ENCODE measurements around the gene CLK2.
"Not testable (repeated sequence)": the region's sequence is repeated elsewhere in the genome, so short reads cannot be mapped to it uniquely, and the experiment has no call there.

CLK2 gene

DNA sequence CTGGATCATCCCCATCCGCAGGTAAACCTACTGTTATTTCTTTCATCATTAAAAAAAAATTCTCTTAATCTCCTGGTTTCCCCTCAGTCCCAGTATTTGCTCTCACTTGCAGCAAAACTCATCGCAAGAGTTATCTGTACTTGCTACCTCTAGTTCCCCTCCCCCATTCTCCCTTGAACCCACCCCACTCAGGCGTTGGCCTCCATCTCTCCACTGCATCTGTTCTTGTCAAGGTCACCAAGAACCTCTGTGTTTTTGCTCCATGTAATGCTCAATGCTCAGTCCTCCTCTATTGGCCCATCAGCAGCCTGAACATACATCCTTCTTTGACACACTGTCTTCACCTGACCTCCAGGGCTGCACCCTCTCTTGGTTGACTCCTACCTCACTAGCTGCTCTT is 23.4 kb upstream of the CLK2 start:
- no peak for DNase-seq (ENCODE audit: low read depth)

DNA sequence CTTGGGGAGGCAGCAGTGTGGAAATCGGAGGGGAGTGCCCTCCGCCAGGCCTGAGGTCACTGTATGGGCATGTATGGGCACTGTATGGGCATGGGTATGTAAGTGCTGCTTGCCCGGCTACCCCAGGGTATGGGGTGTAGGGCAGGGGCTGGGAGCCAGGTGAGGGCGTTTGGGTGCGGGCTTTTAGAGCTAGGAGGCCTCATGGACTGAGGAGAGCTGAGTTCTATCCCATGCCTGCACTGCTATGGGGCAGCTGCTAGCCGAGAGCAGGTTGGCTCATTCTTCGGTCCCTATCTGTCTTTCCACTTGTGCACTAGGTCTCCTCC is 22.6 kb upstream of the CLK2 start:
- no peak for DNase-seq (ENCODE audit: low read depth)

DNA sequence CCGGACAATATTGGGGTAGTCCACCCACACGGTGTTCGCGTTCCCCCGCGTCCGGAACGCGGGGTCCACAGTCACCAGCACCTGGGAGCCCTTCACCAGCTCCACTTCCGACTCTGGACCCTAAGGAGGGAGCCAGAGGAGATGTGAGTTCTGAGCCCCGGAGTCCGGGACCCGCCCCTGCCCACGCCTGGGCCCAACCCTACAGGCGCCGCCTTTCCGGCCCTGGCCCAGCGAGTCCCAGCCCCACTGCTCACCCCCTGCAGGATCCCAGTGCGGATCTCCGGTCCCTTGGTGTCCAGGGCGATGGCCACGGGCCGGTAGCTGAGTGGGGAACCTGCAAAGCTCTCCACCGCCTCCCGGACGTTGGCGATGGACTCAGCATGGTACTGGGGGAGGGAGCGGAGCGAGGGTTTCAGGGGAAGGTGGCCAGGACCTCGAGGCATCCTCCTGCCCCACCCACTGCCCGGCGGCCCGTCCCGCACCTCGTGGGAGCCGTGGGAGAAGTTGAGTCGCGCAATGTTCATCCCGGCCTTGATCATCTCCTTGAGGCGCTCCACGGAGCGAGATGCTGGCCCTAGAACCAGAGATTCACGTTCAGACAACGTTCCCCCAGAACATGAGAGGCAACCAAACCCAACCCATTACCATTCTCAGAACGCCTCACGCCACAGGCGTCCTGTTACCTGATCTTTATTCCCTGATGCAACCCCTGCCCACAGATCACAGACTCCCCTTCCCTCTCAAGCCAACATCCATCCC is 22.1 kb upstream of the CLK2 start:
- DNase-seq (ENCODE audit: low read depth): no peak

DNA sequence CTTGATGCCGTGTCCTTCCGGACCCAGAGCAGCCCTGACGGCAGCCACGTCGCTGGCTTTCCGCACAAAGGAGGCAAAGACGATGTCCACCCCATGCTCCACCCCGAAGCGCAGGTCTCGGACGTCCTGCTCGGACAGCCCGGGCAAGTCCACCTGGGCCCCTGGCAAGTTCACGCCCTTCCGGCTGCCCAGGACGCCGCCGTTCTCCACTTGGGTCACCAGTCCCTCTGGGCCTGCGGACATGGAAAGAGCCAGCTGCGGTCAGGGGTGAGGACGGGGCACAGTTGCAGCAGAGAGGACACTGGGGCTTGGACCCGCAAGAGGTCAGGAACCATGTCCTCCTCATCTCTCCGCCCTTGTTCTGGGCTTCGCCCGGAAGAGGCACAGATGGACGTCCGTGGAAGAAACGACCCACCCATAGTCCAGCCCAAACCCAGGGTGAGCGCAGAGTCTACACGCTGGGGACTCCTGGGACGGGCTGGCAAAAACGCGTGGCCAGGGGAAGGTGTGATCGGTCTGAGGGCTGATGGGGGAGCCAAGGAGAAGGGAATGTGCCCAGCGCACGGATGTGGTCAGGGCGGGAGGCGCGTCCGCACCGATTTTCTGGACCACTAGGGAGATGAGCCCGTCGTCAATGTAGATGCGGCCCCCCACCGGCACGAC is 21.3 kb upstream of the CLK2 start:
- DNase-seq (ENCODE audit: low read depth): no peak

DNA sequence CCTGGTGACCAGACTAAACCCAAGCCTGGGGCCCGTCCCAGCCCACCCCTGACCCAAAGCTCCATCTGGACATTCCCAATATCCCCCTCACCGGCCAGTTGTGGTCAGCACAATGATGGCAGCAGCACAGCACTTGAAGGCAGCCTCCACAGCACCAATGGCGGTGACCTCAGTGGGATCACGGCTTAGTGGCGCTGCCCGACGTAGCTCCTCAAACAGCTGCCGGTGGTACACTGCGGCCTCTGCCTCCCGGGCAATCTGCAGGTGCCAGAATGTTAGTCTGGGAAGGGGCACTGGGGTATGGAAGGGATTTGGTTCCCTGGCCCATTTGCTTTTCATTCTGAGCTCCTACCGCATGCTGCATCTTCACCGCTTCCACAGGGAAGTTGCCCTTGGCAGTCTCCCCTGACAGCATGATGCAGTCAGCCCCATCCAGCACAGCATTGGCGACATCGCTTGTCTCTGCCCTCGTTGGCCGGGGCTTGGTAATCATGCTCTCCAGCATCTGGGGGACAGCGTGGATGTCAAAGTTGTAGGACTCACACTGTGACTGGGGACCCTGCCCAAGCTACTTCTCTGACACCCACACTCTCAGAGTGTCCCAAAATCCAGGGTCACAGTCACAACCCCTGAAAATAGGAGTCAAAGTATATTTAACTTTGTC is 19.9 kb upstream of the CLK2 start:
- DNase-seq (ENCODE audit: low read depth): no peak

DNA sequence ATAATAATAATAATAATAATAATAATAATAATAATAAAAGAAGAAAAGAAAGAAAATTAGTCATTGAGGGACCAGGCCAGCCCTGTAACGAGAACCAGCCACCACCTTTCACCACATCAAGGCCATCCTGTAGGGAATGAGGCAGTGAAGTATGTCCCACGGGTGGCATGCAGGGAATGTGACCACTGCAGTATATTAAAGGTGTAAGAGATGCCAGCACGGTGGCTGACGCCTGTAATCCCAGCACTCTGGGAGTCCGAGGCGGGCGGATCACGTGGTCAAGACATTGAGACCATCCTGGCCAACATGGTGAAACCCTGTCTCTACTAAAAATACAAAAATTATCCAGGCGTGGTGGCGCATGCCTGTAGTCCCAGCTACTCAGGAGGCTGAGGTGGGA is 17.7 kb upstream of the CLK2 start:
- not testable (repeated sequence) for DNase-seq (ENCODE audit: low read depth)

DNA sequence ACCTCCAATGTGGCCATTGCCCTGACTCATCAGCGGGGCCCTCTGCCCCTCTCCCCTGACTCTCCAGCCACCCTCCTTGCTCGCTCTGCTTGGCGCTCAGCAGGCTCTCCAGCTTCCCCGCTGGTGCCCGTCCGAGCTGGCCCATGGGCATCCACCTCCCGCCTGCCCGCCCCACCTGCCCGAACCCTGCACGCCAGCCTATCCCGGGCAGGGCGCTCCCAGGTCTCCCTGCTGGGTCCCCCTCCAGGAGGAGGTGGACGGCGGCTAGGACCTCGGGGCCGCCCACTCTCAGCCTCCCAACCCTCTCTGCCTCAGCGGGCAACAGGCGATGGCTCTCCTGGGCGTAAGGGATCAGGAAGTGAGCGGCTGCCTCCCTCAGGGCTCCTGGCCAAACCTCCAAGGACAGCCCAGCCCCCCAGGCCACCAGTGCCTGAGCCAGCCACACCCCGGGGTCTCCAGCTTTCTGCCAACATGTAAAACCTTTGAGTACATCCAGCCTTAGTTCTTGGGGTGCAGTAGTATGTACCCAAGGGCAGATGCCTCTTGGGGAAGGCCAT is 14.8 kb upstream of the CLK2 start:
- DNase-seq (ENCODE audit: low read depth): no peak

DNA sequence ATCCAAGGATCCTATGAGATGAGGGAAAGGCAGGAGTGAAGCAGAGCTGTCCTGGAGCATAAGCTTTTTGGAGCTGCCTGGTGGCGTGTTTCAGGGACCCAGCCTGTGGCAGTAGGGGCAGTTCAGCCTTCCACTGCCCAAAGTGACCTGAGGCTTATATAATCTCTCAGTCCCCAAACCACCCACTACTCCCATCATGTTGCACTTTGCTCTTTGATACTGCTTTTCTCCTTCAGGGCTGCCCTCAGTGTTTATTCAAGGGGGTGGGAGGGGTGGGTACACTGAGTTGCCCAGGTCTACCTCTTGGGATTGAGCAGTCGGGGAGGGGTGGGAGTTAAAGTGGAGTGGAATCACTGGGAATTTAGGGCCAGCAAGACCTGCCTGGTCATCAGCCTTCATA is 13.2 kb upstream of the CLK2 start:
- DNase-seq (ENCODE audit: low read depth): no peak

DNA sequence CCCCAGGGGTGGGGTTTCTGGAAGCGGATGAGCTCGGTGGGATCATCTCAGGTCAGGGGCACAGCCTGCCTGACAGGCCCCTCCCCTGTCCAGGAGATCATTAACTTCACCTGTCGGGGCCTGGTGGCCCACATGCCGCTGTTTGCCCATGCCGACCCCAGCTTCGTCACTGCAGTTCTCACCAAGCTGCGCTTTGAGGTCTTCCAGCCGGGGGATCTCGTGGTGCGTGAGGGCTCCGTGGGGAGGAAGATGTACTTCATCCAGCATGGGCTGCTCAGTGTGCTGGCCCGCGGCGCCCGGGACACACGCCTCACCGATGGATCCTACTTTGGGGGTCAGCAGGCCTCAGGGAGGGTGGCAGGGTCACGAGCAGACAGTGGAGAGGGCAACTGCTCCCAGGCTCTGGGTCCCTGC is 12.3 kb upstream of the CLK2 start:
- no peak for DNase-seq (ENCODE audit: low read depth)

DNA sequence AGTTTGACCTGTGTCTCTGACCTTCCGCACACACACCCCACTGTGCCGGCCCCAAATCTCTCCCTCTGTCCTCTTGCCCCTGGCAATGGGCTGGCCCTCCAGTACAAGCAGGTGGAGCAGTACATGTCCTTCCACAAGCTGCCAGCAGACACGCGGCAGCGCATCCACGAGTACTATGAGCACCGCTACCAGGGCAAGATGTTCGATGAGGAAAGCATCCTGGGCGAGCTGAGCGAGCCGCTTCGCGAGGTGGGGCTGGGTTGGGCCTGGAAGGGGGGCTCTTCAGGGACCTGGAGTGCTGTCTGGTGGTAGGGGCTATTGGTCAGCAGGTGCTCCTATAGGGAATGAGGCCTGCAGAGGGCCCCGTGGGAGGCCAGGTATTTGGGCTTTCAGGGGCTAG is 11.8 kb upstream of the CLK2 start:
- DNase-seq (ENCODE audit: low read depth): no peak

DNA sequence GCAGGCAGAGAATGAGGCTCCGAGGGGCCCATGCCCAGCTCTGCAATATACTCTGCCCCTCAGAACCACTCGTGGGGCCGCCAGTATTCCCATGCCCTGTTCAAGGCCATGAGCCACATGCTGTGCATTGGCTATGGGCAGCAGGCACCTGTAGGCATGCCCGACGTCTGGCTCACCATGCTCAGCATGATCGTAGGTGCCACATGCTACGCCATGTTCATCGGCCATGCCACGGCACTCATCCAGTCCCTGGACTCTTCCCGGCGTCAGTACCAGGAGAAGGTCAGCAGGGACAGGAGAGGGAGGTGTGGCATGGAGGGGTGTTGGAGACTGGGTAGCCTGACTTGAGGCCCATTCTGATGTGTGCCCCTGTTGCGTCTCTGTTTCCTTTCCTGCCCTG is 11.2 kb upstream of the CLK2 start:
- no peak for DNase-seq (ENCODE audit: low read depth)

DNA sequence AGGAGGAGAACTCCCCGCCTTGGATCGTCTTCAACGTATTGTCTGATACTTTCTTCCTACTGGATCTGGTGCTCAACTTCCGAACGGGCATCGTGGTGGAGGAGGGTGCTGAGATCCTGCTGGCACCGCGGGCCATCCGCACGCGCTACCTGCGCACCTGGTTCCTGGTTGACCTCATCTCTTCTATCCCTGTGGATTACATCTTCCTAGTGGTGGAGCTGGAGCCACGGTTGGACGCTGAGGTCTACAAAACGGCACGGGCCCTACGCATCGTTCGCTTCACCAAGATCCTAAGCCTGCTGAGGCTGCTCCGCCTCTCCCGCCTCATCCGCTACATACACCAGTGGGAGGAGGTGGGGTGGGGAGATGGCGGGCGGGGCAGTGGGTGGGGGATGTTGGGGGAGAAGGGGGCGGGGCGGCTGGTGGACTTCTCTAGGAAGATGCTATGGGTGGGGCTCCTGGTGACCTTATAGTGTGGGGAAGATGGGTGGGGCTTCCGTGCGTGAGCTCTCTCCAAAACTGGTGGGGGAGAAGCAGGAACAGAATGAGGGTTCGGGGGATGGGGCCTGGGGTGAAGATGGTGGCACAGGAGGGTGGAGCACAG is 9.3 kb upstream of the CLK2 start:
- DNase-seq (ENCODE audit: low read depth): no peak

DNA sequence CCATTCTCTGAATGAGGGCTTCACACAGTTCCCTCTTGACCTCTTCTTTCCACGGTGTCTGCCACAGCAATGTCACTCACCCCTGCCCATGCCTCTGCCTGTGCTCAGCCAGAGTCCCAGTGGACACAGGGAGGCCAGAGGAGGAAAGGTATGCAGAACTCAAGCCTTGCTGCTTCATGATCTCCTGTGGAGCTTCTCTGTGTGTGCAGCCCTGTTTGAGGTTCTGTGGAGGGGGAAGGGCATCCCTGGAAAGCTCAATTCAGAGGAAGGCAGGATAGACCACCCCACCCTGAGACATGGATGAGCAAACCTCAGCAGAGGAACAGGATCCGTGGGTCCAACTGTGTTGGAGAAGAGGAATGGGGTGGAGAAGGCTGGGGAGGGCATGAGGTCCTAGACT is 6.0 kb upstream of the CLK2 start:
- no peak for DNase-seq (ENCODE audit: low read depth)

DNA sequence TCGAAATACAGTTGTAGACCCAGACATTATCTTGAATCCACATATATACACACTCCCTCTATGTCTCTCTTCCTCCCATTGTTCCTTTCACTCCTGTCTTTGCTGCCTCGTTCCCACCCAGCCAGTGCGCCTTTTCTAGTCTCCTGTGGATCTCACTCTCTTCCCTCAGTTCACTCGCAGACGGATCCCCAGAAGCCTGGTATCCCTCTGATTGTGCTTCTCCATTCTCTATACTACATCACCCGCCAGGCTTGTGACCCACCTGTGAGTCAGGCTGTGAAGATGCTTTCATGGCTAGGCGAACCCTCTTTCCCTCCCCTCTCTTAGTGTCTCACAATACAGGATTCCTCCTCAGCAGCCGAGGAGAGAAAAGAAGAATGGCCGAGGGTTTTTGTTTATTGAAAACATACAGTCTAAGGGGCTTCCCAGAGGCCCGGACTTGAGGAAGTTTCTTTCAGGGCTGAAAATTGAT is 5.4 kb upstream of the CLK2 start:
- DNase-seq (ENCODE audit: low read depth): peak; percentile 73

DNA sequence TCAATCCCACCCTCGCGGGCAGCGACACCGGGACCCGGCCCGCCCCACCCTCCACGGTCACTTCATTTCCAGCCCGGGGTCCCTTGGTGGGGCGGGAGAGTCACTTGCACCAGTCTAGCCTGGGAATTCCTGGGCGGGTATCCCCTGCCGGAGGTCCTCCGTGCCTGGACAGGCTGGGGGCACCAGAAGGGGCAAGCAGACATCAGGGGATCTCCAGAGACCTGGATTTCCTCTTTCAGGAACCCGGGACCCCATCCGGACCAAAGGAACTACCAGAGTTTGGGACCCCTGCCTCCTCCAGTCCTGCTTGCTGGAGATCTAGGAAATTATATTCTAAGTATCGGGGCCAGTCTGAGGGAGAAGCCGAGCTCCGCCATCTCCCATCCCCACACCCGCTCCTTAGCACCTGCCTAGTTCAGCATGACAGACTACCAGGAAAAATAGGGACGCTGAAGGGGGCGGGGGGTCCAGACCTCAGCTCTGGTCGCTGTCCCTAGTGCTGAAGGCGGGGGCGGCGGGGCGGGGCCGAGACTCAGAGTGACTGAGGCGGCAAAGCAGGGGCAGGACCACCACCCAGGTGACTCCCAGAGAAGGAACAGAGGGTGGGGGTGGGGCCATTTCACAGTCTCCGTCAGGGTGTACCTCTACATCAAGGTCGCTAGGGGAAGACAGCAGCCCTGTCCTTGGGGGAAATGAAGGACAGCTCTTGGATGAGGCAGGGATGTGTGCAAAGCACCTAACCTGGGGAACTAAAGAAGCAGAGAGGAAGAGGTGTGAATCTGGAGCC is 4.8 kb upstream of the CLK2 start:
- peak; percentile 59 for DNase-seq (ENCODE audit: low read depth)

DNA sequence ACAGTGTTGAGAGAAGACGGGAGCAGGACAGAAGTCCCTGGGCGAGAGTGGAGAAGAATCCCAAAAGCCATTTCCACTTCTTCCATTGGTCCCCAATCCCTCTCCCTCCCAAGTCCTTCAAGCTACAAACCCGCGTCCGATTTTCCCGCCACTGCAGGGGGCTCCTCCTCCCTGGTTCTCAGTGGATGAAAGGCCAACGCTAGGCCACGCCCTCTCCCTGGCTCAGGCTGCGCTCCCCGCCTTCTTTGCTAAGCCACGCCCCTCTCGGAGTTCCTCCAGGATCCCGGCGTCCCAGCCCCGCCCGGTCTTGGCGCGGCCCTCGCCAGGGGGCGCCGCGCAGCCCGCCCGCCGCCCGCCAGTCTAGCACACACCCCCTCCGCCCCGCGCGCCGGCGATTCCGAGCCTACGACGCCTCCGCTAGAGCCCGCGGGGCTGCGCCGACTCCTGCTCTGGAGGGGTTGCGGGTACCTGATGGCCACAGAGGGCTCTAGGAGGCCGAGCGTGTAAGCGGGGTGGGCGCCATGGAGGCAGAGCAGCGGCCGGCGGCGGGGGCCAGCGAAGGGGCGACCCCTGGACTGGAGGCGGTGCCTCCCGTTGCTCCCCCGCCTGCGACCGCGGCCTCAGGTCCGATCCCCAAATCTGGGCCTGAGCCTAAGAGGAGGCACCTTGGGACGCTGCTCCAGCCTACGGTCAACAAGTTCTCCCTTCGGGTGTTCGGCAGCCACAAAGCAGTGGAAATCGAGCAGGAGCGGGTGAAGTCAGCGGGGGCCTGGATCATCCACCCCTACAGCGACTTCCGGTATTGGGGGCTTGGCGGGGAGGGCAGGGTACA is 4.0 kb upstream of the CLK2 start, which contains the start of gene HCN3:
Gene HCN3, plus strand, starts transcription at position 394 of the 832 bp plus-strand sequence. Its CDS starts 128 bp downstream, at position 522.
- peak; percentile 98 for DNase-seq (ENCODE audit: low read depth)

DNA sequence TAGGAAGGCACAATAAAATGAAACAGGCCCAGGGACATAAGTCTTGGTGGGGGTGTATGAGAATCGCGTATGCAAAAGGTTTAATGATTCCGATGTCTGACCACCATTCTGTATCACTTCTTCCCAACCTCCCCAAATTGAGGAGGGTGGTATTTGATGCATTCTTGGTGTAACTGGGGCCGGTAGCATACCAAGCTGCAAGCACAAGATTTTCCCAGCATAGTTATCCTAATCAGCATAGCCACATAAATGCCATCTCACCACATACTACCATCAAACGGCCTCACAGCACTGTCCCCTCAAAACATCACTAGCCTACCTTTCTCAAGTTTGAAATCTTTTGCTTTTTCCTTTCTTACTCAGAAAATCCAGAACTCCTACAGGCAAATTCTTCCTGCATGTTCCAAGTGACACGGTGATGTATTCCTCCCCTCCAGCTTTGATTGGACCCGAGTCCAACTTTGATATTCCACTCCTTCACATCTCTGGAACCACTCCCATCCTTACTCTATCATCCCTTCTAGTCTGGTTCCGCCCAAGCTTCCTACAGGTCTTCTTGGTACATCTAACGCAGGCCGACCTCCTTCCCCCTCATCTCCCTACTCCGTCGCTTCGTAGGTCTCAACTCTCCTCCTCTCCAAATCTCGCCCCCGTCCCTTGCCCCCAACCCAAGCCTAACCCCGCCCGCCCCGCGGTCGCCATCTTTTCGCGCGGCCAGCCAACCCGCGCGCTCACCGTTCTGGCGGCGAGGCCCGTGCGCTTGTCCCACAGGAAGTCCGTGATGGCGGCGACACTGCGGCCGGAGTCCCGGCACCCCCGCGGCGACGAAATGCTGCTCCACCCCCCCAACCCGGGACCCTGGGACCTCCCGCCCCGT is 600 bp downstream of the CLK2 start:
- peak; percentile 74 for DNase-seq (ENCODE audit: low read depth)

DNA sequence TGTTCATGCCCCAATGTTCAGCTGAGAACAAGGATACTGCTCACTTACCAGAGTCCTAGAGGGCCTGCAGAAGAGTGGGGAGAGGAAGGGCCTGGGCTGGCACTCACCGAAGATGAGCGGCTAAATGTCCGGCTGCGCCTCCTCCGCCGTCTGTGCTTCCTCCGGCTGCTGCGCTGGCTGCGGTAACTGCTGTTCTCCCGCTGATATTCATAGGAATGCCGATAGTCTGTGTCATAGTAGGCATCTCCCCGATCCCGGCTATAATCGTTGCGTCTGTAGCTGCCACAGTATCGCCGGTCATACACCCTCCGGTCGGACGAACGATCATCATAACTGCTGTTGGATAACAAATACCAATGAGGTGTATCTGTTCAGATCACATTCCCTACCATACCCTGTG is 3.9 kb downstream of the CLK2 start:
- no peak for DNase-seq (ENCODE audit: low read depth)

DNA sequence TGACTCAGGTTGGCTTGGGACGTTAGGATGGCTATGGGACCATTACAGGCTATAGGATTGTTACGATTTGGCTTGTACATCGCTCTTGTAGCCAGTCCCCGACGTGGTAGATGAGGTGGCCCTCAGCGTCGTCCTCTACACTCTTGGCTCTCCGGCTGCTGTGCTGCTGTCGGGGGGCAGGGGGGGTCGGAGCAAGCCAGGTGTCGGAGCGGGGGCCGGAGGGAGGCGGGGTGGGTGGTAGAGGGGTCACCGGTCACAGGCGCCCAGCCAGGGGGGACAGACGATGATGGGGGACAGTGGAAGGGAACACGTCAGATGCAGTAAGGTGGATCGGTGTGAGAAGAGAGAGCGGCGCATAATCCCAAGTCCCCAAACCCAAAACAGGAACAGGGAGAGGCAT is 4.7 kb downstream of the CLK2 start:
- DNase-seq (ENCODE audit: low read depth): no peak

DNA sequence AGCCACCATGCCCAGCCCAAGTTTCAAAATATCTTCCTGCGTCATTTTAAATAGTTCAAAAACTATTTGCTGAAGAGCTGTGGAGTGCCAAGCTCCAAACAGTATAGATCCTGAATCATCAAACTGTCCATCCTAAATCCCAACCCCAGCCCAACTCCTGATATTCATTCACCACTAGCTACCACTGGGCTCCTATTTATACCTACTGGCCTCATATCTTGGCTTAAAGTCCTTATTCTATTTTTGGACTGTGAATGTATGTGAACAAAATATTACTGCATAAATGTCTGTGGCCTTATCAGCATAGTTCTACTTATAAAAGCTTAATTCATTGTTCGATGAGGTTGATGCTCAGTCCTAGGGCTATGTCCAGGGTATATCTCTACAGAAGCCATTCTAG is 5.9 kb downstream of the CLK2 start:
- no peak for DNase-seq (ENCODE audit: low read depth)
